T1000 (cell line): ENCODE results near the gene PEG3.

Experiments used
- DNase-seq: peaks from one replicate; lab custom pipeline; 2025; ENCODE audit warnings: mixed read lengths; lab: John Stamatoyannopoulos, UW

PEG3 gene

GRCh38 chr19:56838909-56839651, 1.4 kb downstream of the PEG3 start:
- DNase-seq: peak; percentile 93

- DNase-seq: peak; percentile 57
Observed at GRCh38 chr19:56838024-56838908, 2.3 kb downstream of the PEG3 start.

- peak; percentile 67 for DNase-seq
Observed at GRCh38 chr19:56837492-56838023, 3.0 kb downstream of the PEG3 start.

- DNase-seq: no peak
Observed at GRCh38 chr19:56837004-56837403, 3.5 kb downstream of the PEG3 start.

- DNase-seq: no peak
Observed at GRCh38 chr19:56836059-56836458, 4.5 kb downstream of the PEG3 start.

- no peak for DNase-seq
Observed at GRCh38 chr19:56835401-56835800, 5.1 kb downstream of the PEG3 start.

GRCh38 chr19:56834564-56835375, 5.8 kb downstream of the PEG3 start:
- no peak for DNase-seq

GRCh38 chr19:56832352-56832928, 8.1 kb downstream of the PEG3 start:
- no peak for DNase-seq

GRCh38 chr19:56831255-56831654, 9.3 kb downstream of the PEG3 start:
- no peak for DNase-seq

GRCh38 chr19:56829596-56829995, 10.9 kb downstream of the PEG3 start:
- no peak for DNase-seq

- DNase-seq: no peak
Observed at GRCh38 chr19:56827708-56828107, 12.8 kb downstream of the PEG3 start.

- DNase-seq: no peak
Observed at GRCh38 chr19:56823956-56824355, 16.6 kb downstream of the PEG3 start.

- no peak for DNase-seq
Observed at GRCh38 chr19:56823417-56823816, 17.1 kb downstream of the PEG3 start.

GRCh38 chr19:56822755-56823154, 17.8 kb downstream of the PEG3 start:
- DNase-seq: no peak

- DNase-seq: no peak
Observed at GRCh38 chr19:56821675-56822074, 18.9 kb downstream of the PEG3 start.

- no peak for DNase-seq
Observed at GRCh38 chr19:56821209-56821608, 19.3 kb downstream of the PEG3 start.

GRCh38 chr19:56819166-56819565, 21.4 kb downstream of the PEG3 start:
- no peak for DNase-seq

GRCh38 chr19:56814656-56815055, 25.9 kb downstream of the PEG3 start:
- DNase-seq: no peak

GRCh38 chr19:56813531-56813930, 27.0 kb downstream of the PEG3 start:
- no peak for DNase-seq

- DNase-seq: no peak
Observed at GRCh38 chr19:56811480-56811879, 29.0 kb downstream of the PEG3 start.

GRCh38 chr19:56810260-56810659, 30.3 kb downstream of the PEG3 start:
- no peak for DNase-seq
